Ishikawa (cell line): ENCODE data around the gene TNFSF10.

Source experiments
- CEBPB ChIP-seq: IDR thresholded peaks from 2 replicates; pipeline ENCODE4 v1.6.1; 2012
- CREB1 ChIP-seq: IDR thresholded peaks from 2 replicates; pipeline ENCODE4 v1.6.1; 2012; ENCODE audit warnings: low read depth
- EGR1 ChIP-seq: IDR thresholded peaks from 2 replicates; pipeline ENCODE4 v1.6.1; 2012
- EP300 ChIP-seq: IDR thresholded peaks from 2 replicates; pipeline ENCODE4 v1.6.1; 2012; ENCODE audit warnings: borderline replicate concordance
- FOXM1 ChIP-seq: IDR thresholded peaks from 2 replicates; pipeline ENCODE4 v1.6.1; 2012; ENCODE audit warnings: low read depth, borderline replicate concordance
- NFIC ChIP-seq: IDR thresholded peaks from 2 replicates; pipeline ENCODE4 v1.6.1; 2012
- RAD21 ChIP-seq: IDR thresholded peaks from 2 replicates; pipeline ENCODE4 v1.6.1; 2012; ENCODE audit warnings: low read depth
- TAF1 ChIP-seq: IDR thresholded peaks from 2 replicates; pipeline ENCODE4 v1.6.1; 2012; ENCODE audit warnings: low read depth, mild to moderate bottlenecking
- TCF12 ChIP-seq: IDR thresholded peaks from 2 replicates; pipeline ENCODE4 v1.6.1; 2012; ENCODE audit warnings: low read depth
- TEAD4 ChIP-seq: IDR thresholded peaks from 2 replicates; pipeline ENCODE4 v1.6.1; 2012
- YY1 ChIP-seq: IDR thresholded peaks from 2 replicates; pipeline ENCODE4 v1.6.1; 2012; ENCODE audit warnings: low read depth
- ZBTB7A ChIP-seq: IDR thresholded peaks from 2 replicates; pipeline ENCODE4 v1.6.1; 2012; ENCODE audit warnings: low read depth
- TF ChIP-seq, protein P1 (sequence below): IDR thresholded peaks from 2 replicates; pipeline ENCODE4 v1.6.1; 2012
- TF ChIP-seq, protein P2 (sequence below): IDR thresholded peaks from 2 replicates; pipeline ENCODE4 v1.6.1; 2012
- TF ChIP-seq, protein P3 (sequence below): IDR thresholded peaks from 2 replicates; pipeline ENCODE4 v1.6.1; 2012; ENCODE audit warnings: low read depth, mild to moderate bottlenecking

Gene TNFSF10

DNA sequence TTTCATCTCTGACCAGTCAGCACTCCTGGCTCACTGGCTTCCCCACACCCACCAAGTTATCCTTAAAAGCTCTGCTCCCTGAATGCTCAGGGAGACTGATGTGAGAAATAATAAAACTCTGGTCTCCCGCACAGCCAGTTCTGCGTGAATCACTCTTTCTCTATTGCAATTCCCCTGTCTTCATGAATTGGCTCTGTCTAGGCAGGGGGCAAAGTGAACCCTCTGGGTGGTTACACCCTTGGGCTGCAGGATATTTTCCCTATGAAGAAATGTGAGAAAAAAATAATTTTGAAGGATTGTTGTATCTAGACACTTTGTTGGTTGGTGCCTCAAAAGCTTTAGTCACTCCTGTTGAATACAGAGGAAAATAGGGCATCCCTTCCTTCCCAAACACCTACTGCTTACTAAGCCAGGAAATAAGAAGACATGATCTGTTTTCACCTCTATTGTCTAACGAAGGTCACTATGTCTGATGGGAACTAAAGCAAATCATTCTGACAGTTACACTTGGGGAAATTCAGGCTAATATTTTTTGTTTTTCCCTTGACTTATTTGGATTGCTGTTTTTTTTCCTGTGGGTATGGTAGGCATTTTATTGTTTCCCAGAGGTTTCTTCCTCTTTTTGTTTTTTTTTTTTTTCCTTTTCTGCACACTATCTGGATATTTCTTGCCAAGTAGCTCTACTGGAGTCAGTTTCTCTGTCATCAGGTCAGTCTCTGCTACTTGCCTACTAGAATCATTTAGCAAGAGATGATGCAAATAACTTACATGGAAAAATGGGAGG, 15.3 kb upstream of the TNFSF10 start:
- TF ChIP-seq, protein P1, sequence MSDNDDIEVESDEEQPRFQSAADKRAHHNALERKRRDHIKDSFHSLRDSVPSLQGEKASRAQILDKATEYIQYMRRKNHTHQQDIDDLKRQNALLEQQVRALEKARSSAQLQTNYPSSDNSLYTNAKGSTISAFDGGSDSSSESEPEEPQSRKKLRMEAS, result no peak
- no peak for TF ChIP-seq YY1
- TF ChIP-seq CEBPB, result no peak
- no peak for TF ChIP-seq NFIC
- TF ChIP-seq TCF12, result no peak
- no peak for TF ChIP-seq FOXM1
- no peak for TF ChIP-seq CREB1
- TF ChIP-seq TEAD4, result no peak
- TF ChIP-seq EP300, result no peak
- no peak for TF ChIP-seq RAD21
- TF ChIP-seq, protein P2, sequence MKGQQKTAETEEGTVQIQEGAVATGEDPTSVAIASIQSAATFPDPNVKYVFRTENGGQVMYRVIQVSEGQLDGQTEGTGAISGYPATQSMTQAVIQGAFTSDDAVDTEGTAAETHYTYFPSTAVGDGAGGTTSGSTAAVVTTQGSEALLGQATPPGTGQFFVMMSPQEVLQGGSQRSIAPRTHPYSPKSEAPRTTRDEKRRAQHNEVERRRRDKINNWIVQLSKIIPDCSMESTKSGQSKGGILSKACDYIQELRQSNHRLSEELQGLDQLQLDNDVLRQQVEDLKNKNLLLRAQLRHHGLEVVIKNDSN, result no peak
- no peak for TF ChIP-seq TAF1
- no peak for TF ChIP-seq EGR1
- TF ChIP-seq, protein P3, sequence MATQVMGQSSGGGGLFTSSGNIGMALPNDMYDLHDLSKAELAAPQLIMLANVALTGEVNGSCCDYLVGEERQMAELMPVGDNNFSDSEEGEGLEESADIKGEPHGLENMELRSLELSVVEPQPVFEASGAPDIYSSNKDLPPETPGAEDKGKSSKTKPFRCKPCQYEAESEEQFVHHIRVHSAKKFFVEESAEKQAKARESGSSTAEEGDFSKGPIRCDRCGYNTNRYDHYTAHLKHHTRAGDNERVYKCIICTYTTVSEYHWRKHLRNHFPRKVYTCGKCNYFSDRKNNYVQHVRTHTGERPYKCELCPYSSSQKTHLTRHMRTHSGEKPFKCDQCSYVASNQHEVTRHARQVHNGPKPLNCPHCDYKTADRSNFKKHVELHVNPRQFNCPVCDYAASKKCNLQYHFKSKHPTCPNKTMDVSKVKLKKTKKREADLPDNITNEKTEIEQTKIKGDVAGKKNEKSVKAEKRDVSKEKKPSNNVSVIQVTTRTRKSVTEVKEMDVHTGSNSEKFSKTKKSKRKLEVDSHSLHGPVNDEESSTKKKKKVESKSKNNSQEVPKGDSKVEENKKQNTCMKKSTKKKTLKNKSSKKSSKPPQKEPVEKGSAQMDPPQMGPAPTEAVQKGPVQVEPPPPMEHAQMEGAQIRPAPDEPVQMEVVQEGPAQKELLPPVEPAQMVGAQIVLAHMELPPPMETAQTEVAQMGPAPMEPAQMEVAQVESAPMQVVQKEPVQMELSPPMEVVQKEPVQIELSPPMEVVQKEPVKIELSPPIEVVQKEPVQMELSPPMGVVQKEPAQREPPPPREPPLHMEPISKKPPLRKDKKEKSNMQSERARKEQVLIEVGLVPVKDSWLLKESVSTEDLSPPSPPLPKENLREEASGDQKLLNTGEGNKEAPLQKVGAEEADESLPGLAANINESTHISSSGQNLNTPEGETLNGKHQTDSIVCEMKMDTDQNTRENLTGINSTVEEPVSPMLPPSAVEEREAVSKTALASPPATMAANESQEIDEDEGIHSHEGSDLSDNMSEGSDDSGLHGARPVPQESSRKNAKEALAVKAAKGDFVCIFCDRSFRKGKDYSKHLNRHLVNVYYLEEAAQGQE, result no peak
- TF ChIP-seq ZBTB7A, result no peak

DNA sequence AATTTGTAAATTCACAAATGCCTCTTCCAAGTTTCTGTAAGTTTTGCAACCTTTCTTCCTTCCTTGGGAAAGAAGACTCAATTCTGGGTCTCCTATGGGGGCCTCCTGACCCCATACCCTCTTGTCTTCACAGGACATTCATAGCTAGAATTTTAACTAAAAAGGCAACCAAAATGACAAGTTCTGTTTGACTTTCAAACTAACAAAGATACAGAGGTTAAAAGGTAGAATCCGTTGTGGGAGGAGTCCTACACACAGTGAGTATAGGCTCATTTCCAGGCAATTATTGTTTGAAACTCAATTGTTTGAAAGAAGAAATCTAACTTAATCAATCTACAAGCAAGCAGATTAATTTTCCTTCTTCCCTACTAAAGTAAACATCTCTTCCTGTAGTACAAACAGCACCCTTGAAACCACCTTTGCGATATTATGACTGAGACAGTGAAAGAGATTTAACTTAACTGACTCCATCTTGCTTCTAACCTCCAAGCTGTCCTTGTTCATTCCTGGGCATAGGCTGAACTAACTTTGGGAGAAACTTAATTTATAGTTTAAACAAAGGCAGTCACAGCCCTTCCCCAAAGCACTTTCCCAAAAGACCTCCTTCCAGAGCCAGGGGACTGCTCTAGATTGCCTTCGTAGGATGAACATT, 14.4 kb upstream of the TNFSF10 start:
- TF ChIP-seq CEBPB, result no peak
- no peak for TF ChIP-seq ZBTB7A

DNA sequence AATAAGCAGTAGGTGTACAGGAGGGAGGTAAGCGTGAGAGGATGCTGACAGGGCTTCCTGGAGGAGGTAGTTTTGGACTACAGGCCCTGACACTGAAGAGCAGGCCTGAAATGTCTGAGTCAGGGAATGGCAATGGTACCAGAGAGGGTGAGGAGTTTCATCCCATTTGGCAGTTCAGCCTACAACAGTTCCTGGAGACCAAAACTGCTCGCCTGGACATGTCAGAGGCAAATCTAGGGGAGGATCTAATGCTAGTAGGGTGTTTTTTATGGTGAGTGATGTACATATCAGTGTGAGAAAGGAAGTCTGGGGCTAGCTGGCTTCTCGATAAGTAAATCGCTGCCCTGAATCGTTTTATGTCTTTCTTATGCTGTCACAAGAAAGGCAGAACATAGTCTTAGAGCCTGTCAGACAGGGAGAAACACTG, 13.8 kb upstream of the TNFSF10 start:
- TF ChIP-seq EP300, result no peak
- TF ChIP-seq CEBPB, result no peak
- no peak for TF ChIP-seq RAD21
- TF ChIP-seq, protein P3, result no peak
- TF ChIP-seq YY1, result no peak
- no peak for TF ChIP-seq CREB1
- no peak for TF ChIP-seq TEAD4

DNA sequence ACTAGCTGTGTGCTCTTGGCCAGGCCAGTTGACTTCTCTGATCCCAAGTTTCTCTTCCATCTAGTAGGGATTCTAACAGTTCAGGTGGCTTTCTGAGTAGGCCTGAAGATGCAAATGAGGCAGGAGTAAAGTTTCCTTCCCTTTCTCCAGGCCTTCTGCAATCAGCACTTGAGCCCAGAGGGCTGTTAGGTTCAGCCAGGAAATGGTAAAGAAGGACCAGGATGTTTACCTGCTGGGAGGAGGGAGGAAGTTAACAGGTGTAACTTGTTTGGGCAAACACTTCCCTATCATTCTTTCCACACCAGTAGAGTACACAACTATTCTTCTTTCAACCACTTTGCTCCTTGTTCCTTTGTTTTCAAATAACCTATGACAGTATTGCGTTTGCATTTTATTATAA, 13.3 kb upstream of the TNFSF10 start:
- TF ChIP-seq RAD21, result no peak

DNA sequence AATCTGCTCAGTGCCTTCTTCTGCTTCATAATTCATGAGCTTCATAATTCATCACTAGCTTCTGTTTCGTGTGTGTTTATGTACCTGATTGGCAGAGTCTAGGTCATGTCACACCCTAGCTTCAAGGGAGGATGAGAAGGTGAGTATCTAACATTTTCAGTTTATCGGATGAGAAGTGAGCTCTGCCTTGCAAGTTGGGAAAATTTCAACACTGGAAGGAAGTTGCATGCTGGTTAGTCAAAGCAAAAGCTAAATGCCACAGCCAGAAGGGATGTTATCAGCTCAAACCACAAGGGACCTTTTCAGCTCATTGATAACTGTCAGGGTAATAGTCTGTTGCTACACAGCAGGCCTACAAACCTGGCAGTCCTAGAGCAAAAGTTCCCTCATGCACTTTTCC, 7.3 kb upstream of the TNFSF10 start:
- TF ChIP-seq RAD21 (no peak), CEBPB (no peak), EGR1 (no peak), ZBTB7A (no peak), YY1 (no peak), NFIC (no peak), EP300 (no peak), TEAD4 (no peak), CREB1 (no peak), TAF1 (no peak), TCF12 (no peak), FOXM1 (no peak)
- TF ChIP-seq, protein P1, result no peak
- TF ChIP-seq, protein P3, result no peak
- TF ChIP-seq, protein P2, result no peak
